A549 (cell line): Measurements from ENCODE around the gene CLEC6A. TPM values are rescaled to one million over a fixed set of nuclear protein-coding genes. Genes with fewer than 3 reads are reported as not detected.

Experiments
- ATAC-seq, 2 experiments: fragments of 200-7000 bp in 1 of 2; fragments of >200 bp in 1 of 2; cut with Nextera tagmentation in 1 of 2; cut with Tn5 transposase in 1 of 2; 3 replicates each; pipeline versions ENCODE4 v1.8.0 to v1.9.1; 2018 to 2020; ENCODE audit warnings: mild to moderate bottlenecking in 1 of 2, moderate library complexity in 1 of 2
- CTCF ChIA-PET: fragments of 300-600 bp; sonication (Branson Sonifier 250); formaldehyde crosslinking; extraction: SDS; loops from one replicate; lab custom pipeline; 2021; ENCODE audit warnings: antibody characterized with exemption, inconsistent platforms; lab: Yijun Ruan, JAX
- POLR2A ChIA-PET: fragments of 350-600 bp; formaldehyde crosslinking; extraction: SDS; loops from one replicate; lab custom pipeline; 2021; ENCODE audit warnings: antibody characterized with exemption, inconsistent platforms; lab: Yijun Ruan, JAX
- DNase-seq, 2 experiments: peaks; one replicate each; pipeline versions ENCODE4 v3.0.0 to v3.0.0-alpha.2; 2011 to 2016; ENCODE audit warnings: low read depth in 1 of 2, low spot score in 1 of 2
- FAIRE-seq: peaks from 2 replicates; lab custom pipeline; 2011; peaks lifted over from hg19 to GRCh38; lab: Jason Lieb, UNC
- H3K27ac ChIP-seq, 2 experiments: fragments of >200 bp; sonication (Bioruptor Twin); formaldehyde crosslinking; 3 replicates each; pipeline ENCODE4 v1.5.1; 2016 to 2017
- H3K4me1 ChIP-seq: fragments of >200 bp; sonication (Bioruptor Twin); formaldehyde crosslinking; 3 replicates; pipeline ENCODE4 v1.6.1; 2016
- H3K4me2 ChIP-seq: fragments of >200 bp; sonication (Bioruptor Twin); formaldehyde crosslinking; 3 replicates; pipeline ENCODE4 v1.6.1; 2016
- H3K4me3 ChIP-seq: fragments of >200 bp; sonication (Bioruptor Twin); formaldehyde crosslinking; 3 replicates; pipeline ENCODE4 v1.5.1; 2016
- H3K9me3 ChIP-seq: fragments of >200 bp; sonication (Bioruptor Twin); formaldehyde crosslinking; 3 replicates; pipeline ENCODE4 v1.6.1; 2016
- CBX2 ChIP-seq: fragments of 200-600 bp; sonication (generic); IDR thresholded peaks from 2 replicates; pipeline ENCODE4 v1.6.1; 2016; ENCODE audit warnings: low read depth, mild to moderate bottlenecking, borderline replicate concordance
- CBX8 ChIP-seq: fragments of 200-600 bp; sonication (generic); IDR thresholded peaks from 2 replicates; pipeline ENCODE4 v1.6.1; 2016
- CHD2 ChIP-seq: fragments of 150-350 bp; IDR thresholded peaks from 2 replicates; pipeline ENCODE4 v1.6.1; 2014; ENCODE audit warnings: low read length; ENCODE audit not compliant: partially characterized antibody
- EHF ChIP-seq: fragments of 250-450 bp; sonication (Bioruptor Pico); IDR thresholded peaks from 2 replicates; pipeline ENCODE4 v1.5.0; 2020; ENCODE audit warnings: mild to moderate bottlenecking
- EHMT2 ChIP-seq: fragments of 200-600 bp; sonication (generic); IDR thresholded peaks from 2 replicates; pipeline ENCODE4 v1.6.1; 2016; ENCODE audit warnings: antibody characterized with exemption, low read depth, mild to moderate bottlenecking, moderate library complexity
- EP300 ChIP-seq, 2 experiments: fragments of >200 bp; sonication (Bioruptor Twin); formaldehyde crosslinking; IDR thresholded peaks; 2 replicates in 1 of 2; 3 replicates in 1 of 2; pipeline ENCODE4 v1.6.1; 2016 to 2017
- FOSB ChIP-seq: fragments of 250-450 bp; sonication (Bioruptor Pico); IDR thresholded peaks from 2 replicates; pipeline ENCODE4 v1.5.0; 2020; ENCODE audit warnings: mild to moderate bottlenecking, moderate library complexity
- FOXS1 ChIP-seq: fragments of 250-450 bp; sonication (Bioruptor Pico); IDR thresholded peaks from 2 replicates; pipeline ENCODE4 v1.5.0; 2020; ENCODE audit warnings: mild to moderate bottlenecking, moderate library complexity
- HOXA7 ChIP-seq: fragments of 250-450 bp; sonication (Bioruptor Pico); IDR thresholded peaks from 2 replicates; pipeline ENCODE4 v1.5.0; 2020; ENCODE audit warnings: mild to moderate bottlenecking, moderate library complexity
- HOXB5 ChIP-seq: fragments of 250-450 bp; sonication (Bioruptor Pico); IDR thresholded peaks from 2 replicates; pipeline ENCODE4 v1.5.0; 2020; ENCODE audit warnings: mild to moderate bottlenecking, moderate library complexity
- JUNB ChIP-seq: fragments of >200 bp; sonication (Bioruptor Twin); formaldehyde crosslinking; IDR thresholded peaks from 2 replicates; pipeline ENCODE4 v1.6.1; 2016
- MAFK ChIP-seq: fragments of 450-650 bp; IDR thresholded peaks from 2 replicates; pipeline ENCODE4 v1.6.1; 2014; ENCODE audit not compliant: partially characterized antibody
- MYC ChIP-seq: IDR thresholded peaks from 2 replicates; pipeline ENCODE4 v1.6.1; 2012; ENCODE audit warnings: mild to moderate bottlenecking, inconsistent platforms, low read length, improper control_type of control experiment, borderline replicate concordance
- NPAS2 ChIP-seq: fragments of 250-450 bp; sonication (Bioruptor Pico); IDR thresholded peaks from 2 replicates; pipeline ENCODE4 v1.8.0; 2022; ENCODE audit warnings: mild to moderate bottlenecking, moderate library complexity, borderline replicate concordance
- NR3C1 ChIP-seq: fragments of >200 bp; sonication (Bioruptor Twin); formaldehyde crosslinking; IDR thresholded peaks from 3 replicates; pipeline ENCODE4 v1.6.1; 2017
- POLR2A ChIP-seq: IDR thresholded peaks from 2 replicates; pipeline ENCODE4 v1.6.1; 2012; ENCODE audit warnings: mild to moderate bottlenecking, low read length
- POLR2AphosphoS2 ChIP-seq: conservative IDR thresholded peaks from 2 replicates; pipeline ENCODE4 v1.6.1; 2012; ENCODE audit warnings: low read length, improper control_type of control experiment, inconsistent platforms
- RAD21 ChIP-seq, 2 experiments: fragments of >200 bp in 1 of 2; sonication (Bioruptor Twin) in 1 of 2; formaldehyde crosslinking in 1 of 2; IDR thresholded peaks in 1 of 2; conservative IDR thresholded peaks in 1 of 2; 2 replicates in 1 of 2; 3 replicates in 1 of 2; pipeline ENCODE4 v1.6.1; 2012 to 2018; ENCODE audit warnings: inconsistent platforms in 1 of 2
- RNF2 ChIP-seq: fragments of 200-600 bp; sonication (generic); IDR thresholded peaks from 2 replicates; pipeline ENCODE4 v1.6.1; 2016; ENCODE audit warnings: low read depth, mild to moderate bottlenecking, antibody characterized with exemption, moderate library complexity, borderline replicate concordance
- ZC3H11A ChIP-seq: fragments of 450-650 bp; IDR thresholded peaks from 2 replicates; pipeline ENCODE4 v1.6.1; 2014; ENCODE audit warnings: antibody characterized with exemption, mild to moderate bottlenecking
- WGBS: methylation state at CpG from one replicate; pipeline ENCODE4 v1.1.6; 2017; ENCODE audit errors: missing lambda C conversion rate; 5-methylcytosine and 5-hydroxymethylcytosine counted together
- polyA plus RNA-seq, 4 experiments: library from polyadenylated mRNA; depleted of rRNA in 3 of 4; stranded (reverse); fragments of >200 nt; fragmentation: RNase III in 1 of 4; extraction: RNeasy Plus Mini Kit Qiagen cat#74134 plus additional on column Dnase treatment in 1 of 4; gene quantifications; 2 replicates in 3 of 4; 3 replicates in 1 of 4; pipeline ENCODE4 v1.2.3, GENCODE V29; 2011 to 2017
- TF ChIP-seq, protein P1 (sequence below): fragments of 450-650 bp; IDR thresholded peaks from 2 replicates; pipeline ENCODE4 v1.6.1; 2014; ENCODE audit warnings: antibody characterized with exemption
- TF ChIP-seq, protein P2 (sequence below): IDR thresholded peaks from 2 replicates; pipeline ENCODE4 v1.6.1; 2012; ENCODE audit warnings: low read depth, borderline replicate concordance
- TF ChIP-seq, protein P3 (sequence below): fragments of >200 bp; sonication (Bioruptor Twin); formaldehyde crosslinking; IDR thresholded peaks from 3 replicates; pipeline ENCODE4 v1.6.1; 2016
- TF ChIP-seq, protein P4 (sequence below): fragments of 200-600 bp; sonication (generic); IDR thresholded peaks from 2 replicates; pipeline ENCODE4 v1.6.1; 2016; ENCODE audit warnings: antibody characterized with exemption, mild to moderate bottlenecking, moderate library complexity
- TF ChIP-seq, protein P5 (sequence below): fragments of 150-350 bp; IDR thresholded peaks from 2 replicates; pipeline ENCODE4 v1.6.1; 2014; ENCODE audit warnings: low read depth, mild to moderate bottlenecking, low read length
- TF ChIP-seq, protein P6 (sequence below): IDR thresholded peaks from 2 replicates; pipeline ENCODE4 v1.6.1; 2012
- TF ChIP-seq, protein P7 (sequence below): fragments of >200 bp; sonication (Bioruptor Twin); formaldehyde crosslinking; IDR thresholded peaks from 3 replicates; pipeline ENCODE4 v1.5.1; 2016

CLEC6A gene
- polyA plus RNA-seq, 2 of the 4 experiments (the other 2 are of a cell fraction), result not detected

DNA sequence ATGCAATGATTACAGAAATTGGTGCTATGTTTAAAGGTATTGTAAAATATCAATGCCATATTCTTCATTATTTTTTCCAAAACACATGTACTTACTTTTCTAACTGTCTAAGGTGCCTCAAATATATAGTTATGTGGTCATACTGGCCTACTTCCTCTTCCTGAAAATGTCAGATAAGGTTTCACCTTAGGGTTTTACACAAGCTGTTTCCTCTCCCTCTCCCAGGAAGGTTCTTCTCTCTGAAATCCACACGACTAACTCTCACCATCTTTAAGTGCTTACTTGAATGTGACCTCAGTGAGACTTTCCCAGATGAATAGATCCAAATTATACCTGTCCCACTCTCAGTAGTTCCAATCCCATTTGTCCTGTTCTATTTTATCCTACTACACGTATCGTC lies 46.0 kb downstream of the CLEC6A start:
- WGBS, result 55% methylated on average over 3 of the region's 3 CpGs
- FAIRE-seq, result no peak

DNA sequence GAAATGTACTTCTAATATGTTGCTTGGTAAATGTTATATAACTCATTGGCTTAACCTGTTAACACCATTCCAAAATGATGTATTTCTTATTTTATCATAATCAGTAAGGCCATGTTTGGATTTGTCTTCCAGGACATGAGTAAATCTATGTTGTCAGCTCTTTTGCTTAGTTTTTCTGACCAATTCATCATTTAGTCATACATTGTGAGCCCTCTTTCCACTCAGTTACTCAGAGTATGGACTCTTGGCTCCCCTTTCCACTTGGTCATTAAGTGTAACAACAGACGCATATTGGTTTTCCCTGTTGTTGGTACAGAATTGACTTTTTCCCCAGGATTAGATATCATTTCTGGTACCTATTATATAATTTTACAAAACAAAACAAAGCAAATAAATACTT lies 48.6 kb downstream of the CLEC6A start:
- H3K4me2 ChIP-seq, result no peak overlapping the region
- no peaks in the 10 kb centered on the region for H3K4me1 ChIP-seq
- ATAC-seq (no peak), FAIRE-seq (no peak), DNase-seq (no peak)
- ChIA-PET CTCF (no interaction called here), POLR2A (no interaction called here)
- H3K9me3 ChIP-seq, result no peaks in the 10 kb centered on the region
- H3K4me3 ChIP-seq, result no peak overlapping the region
- TF ChIP-seq EP300 (IDR thresholded peaks at IDR 0.05) (no peak), CBX2 (no peak), EHMT2 (no peak), FOSB (CRISPR knock-in tag) (no peak), NPAS2 (CRISPR knock-in tag) (no peak), HOXB5 (CRISPR knock-in tag) (no peak), CHD2 (no peak), ZC3H11A (no peak), EHF (CRISPR knock-in tag) (no peak), FOXS1 (CRISPR knock-in tag) (no peak), HOXA7 (CRISPR knock-in tag) (no peak), POLR2A (no peak), MYC (no peak)
- TF ChIP-seq, protein P1, sequence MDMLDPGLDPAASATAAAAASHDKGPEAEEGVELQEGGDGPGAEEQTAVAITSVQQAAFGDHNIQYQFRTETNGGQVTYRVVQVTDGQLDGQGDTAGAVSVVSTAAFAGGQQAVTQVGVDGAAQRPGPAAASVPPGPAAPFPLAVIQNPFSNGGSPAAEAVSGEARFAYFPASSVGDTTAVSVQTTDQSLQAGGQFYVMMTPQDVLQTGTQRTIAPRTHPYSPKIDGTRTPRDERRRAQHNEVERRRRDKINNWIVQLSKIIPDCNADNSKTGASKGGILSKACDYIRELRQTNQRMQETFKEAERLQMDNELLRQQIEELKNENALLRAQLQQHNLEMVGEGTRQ, result no peak
- TF ChIP-seq, protein P2, sequence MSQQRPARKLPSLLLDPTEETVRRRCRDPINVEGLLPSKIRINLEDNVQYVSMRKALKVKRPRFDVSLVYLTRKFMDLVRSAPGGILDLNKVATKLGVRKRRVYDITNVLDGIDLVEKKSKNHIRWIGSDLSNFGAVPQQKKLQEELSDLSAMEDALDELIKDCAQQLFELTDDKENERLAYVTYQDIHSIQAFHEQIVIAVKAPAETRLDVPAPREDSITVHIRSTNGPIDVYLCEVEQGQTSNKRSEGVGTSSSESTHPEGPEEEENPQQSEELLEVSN, result no peak
- TF ChIP-seq, protein P3, sequence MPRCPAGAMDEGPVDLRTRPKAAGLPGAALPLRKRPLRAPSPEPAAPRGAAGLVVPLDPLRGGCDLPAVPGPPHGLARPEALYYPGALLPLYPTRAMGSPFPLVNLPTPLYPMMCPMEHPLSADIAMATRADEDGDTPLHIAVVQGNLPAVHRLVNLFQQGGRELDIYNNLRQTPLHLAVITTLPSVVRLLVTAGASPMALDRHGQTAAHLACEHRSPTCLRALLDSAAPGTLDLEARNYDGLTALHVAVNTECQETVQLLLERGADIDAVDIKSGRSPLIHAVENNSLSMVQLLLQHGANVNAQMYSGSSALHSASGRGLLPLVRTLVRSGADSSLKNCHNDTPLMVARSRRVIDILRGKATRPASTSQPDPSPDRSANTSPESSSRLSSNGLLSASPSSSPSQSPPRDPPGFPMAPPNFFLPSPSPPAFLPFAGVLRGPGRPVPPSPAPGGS, result no peak
- TF ChIP-seq, protein P4, sequence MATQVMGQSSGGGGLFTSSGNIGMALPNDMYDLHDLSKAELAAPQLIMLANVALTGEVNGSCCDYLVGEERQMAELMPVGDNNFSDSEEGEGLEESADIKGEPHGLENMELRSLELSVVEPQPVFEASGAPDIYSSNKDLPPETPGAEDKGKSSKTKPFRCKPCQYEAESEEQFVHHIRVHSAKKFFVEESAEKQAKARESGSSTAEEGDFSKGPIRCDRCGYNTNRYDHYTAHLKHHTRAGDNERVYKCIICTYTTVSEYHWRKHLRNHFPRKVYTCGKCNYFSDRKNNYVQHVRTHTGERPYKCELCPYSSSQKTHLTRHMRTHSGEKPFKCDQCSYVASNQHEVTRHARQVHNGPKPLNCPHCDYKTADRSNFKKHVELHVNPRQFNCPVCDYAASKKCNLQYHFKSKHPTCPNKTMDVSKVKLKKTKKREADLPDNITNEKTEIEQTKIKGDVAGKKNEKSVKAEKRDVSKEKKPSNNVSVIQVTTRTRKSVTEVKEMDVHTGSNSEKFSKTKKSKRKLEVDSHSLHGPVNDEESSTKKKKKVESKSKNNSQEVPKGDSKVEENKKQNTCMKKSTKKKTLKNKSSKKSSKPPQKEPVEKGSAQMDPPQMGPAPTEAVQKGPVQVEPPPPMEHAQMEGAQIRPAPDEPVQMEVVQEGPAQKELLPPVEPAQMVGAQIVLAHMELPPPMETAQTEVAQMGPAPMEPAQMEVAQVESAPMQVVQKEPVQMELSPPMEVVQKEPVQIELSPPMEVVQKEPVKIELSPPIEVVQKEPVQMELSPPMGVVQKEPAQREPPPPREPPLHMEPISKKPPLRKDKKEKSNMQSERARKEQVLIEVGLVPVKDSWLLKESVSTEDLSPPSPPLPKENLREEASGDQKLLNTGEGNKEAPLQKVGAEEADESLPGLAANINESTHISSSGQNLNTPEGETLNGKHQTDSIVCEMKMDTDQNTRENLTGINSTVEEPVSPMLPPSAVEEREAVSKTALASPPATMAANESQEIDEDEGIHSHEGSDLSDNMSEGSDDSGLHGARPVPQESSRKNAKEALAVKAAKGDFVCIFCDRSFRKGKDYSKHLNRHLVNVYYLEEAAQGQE, result no peak
- TF ChIP-seq, protein P5, sequence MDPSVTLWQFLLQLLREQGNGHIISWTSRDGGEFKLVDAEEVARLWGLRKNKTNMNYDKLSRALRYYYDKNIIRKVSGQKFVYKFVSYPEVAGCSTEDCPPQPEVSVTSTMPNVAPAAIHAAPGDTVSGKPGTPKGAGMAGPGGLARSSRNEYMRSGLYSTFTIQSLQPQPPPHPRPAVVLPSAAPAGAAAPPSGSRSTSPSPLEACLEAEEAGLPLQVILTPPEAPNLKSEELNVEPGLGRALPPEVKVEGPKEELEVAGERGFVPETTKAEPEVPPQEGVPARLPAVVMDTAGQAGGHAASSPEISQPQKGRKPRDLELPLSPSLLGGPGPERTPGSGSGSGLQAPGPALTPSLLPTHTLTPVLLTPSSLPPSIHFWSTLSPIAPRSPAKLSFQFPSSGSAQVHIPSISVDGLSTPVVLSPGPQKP, result no peak
- H3K27ac ChIP-seq, result no peak overlapping the region
- 91% methylated on average over 1 of the region's 1 CpG for WGBS

More for the DNA sequence above, 46.0 kb downstream of the CLEC6A start:
- H3K9me3 ChIP-seq, result no peaks in the 10 kb centered on the region
- H3K27ac ChIP-seq, result no peak overlapping the region
- no peak for ATAC-seq
- H3K4me1 ChIP-seq, result no peaks in the 10 kb centered on the region
- TF ChIP-seq JUNB (no peak), RAD21 (conservative IDR thresholded peaks at IDR 0.05 in 1 of 2, IDR thresholded peaks at IDR 0.05 in 1 of 2) (no peak), HOXA7 (CRISPR knock-in tag) (no peak), MYC (no peak), NR3C1 (no peak), CBX8 (no peak), FOXS1 (CRISPR knock-in tag) (no peak), RNF2 (no peak), HOXB5 (CRISPR knock-in tag) (no peak), POLR2AphosphoS2 (no peak), MAFK (no peak), CBX2 (no peak), NPAS2 (CRISPR knock-in tag) (no peak)
- TF ChIP-seq, protein P6, sequence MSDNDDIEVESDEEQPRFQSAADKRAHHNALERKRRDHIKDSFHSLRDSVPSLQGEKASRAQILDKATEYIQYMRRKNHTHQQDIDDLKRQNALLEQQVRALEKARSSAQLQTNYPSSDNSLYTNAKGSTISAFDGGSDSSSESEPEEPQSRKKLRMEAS, result no peak
- TF ChIP-seq, protein P1, result no peak
- TF ChIP-seq, protein P7, sequence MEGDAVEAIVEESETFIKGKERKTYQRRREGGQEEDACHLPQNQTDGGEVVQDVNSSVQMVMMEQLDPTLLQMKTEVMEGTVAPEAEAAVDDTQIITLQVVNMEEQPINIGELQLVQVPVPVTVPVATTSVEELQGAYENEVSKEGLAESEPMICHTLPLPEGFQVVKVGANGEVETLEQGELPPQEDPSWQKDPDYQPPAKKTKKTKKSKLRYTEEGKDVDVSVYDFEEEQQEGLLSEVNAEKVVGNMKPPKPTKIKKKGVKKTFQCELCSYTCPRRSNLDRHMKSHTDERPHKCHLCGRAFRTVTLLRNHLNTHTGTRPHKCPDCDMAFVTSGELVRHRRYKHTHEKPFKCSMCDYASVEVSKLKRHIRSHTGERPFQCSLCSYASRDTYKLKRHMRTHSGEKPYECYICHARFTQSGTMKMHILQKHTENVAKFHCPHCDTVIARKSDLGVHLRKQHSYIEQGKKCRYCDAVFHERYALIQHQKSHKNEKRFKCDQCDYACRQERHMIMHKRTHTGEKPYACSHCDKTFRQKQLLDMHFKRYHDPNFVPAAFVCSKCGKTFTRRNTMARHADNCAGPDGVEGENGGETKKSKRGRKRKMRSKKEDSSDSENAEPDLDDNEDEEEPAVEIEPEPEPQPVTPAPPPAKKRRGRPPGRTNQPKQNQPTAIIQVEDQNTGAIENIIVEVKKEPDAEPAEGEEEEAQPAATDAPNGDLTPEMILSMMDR, result no peak
- DNase-seq, result no peak
- CTCF ChIA-PET, result no interaction called here
- POLR2A ChIA-PET, result no interaction called here
- H3K4me3 ChIP-seq, result no peak overlapping the region
- no peak overlapping the region for H3K4me2 ChIP-seq
